Activated naive CD4-positive, alpha-beta T cell treated with anti-CD3 and anti-CD28 coated beads for 36 hours (primary cell): ENCODE results near the gene FAM174B. TPM values are rescaled to one million over a fixed set of nuclear protein-coding genes. Genes with fewer than 3 reads are reported as not detected.
A peak's percentile ranks its signal among the peaks of the same experiment; 100 is the strongest.

Experiments
- CTCF ChIA-PET: fragments of 350-600 bp; sonication (Branson Sonifier 250); formaldehyde crosslinking; loops from one replicate; lab custom pipeline; 2021; ENCODE audit warnings: antibody characterized with exemption; lab: Charles Lee
- DNase-seq: peaks from one replicate; pipeline ENCODE4 v3.0.0-alpha.2; 2020
- H3K27ac Mint-ChIP-seq: one replicate; pipeline ENCODE4 v1.8.0; 2021; ENCODE audit warnings: mild to moderate bottlenecking, mixed read lengths
- H3K27me3 Mint-ChIP-seq: one replicate; pipeline ENCODE4 v1.8.0; 2021; ENCODE audit warnings: low read depth, mixed read lengths
- H3K36me3 Mint-ChIP-seq: one replicate; pipeline ENCODE4 v1.8.0; 2021; ENCODE audit warnings: low read depth, mixed read lengths
- H3K4me1 Mint-ChIP-seq: one replicate; pipeline ENCODE4 v1.8.0; 2021; ENCODE audit warnings: low read depth, mixed read lengths
- H3K4me3 Mint-ChIP-seq: one replicate; pipeline ENCODE4 v1.8.0; 2021; ENCODE audit warnings: mild to moderate bottlenecking, moderate library complexity, mixed read lengths
- H3K9me3 Mint-ChIP-seq: one replicate; pipeline ENCODE4 v1.8.0; 2021; ENCODE audit warnings: mixed read lengths
- intact Hi-C: fragments of 100-400 bp; cut with micrococcal nuclease; formaldehyde crosslinking; loops from one replicate; pipeline ENCODE4 v1.15.1; 2023
- total RNA-seq, 2 experiments: library from RNA; stranded (reverse); gene quantifications; one replicate each; pipeline ENCODE4 v1.2.3, GENCODE V29; 2021

The FAM174B gene
- total RNA-seq, 2 experiments from 2014 or later = 5.5 to 5.6 TPM

DNA sequence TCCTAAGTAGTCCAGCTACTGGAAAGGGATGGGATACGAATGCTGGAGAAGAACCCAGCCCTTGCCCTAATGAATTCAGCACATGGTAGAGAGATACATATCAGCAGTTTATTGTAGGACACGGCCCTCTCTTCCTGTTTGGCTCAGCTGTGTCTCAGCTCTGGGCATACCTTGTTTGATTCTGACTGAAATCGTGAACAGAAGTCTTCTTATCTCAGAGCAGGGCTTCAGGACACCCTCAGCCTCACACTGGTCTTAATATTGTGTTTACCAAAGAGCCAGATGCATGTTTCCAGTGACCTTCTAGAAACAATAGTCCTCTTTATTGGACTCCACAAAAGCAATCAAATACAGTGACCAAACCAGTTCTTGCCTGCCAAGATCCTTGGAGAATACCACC lies 54.7 kb downstream of the FAM174B start:
- Mint-ChIP-seq H3K27ac (no peak overlapping the region), H3K27me3 (no peaks in the 10 kb centered on the region), H3K4me1 (peaks cover 2% of the 10 kb centered on the region), H3K9me3 (no peaks in the 10 kb centered on the region), H3K36me3 (no peaks in the 10 kb centered on the region), H3K4me3 (no peak overlapping the region)
- intact Hi-C loops = no loop called here
- no peak for DNase-seq
- CTCF ChIA-PET = no interaction called here

DNA sequence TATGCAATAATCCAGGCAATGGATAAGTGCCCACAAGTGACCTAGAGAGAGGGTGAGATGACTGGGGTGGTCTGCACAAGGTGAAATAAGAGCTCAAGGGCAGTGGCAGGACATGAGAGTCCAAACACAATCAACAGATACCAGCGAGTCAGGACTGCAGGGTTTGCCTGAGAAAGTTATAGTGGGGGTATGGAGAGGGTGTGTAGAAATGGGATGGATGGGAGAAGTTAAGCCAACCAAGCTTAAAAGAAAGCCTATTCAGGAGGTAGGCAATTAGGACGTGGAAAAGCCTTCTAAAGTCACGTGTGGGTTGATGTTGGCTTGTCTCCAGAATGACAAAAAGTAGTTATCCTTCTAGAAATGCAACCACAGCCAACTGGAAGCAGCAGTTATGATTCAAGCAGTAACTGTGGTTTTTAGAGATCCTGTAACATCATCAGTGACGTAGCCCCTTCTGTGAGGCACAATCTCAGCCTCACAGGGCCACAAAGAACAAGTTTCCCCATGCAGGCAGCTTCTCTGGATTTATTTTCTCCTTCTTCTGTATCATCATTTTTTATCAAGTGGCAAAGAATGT lies 56.1 kb downstream of the FAM174B start:
- H3K27me3 Mint-ChIP-seq = no peaks in the 10 kb centered on the region
- intact Hi-C loops = loop anchor here (1.0 kb wide), 1 partner anchor 26 kb away; no protein-coding TSS in a partner anchor
- CTCF ChIA-PET = no interaction called here
- peaks cover 2% of the 10 kb centered on the region for H3K4me1 Mint-ChIP-seq
- H3K4me3 Mint-ChIP-seq = no peak overlapping the region
- H3K27ac Mint-ChIP-seq = no peak overlapping the region
- no peaks in the 10 kb centered on the region for H3K36me3 Mint-ChIP-seq
- DNase-seq = peak; percentile 31
- no peaks in the 10 kb centered on the region for H3K9me3 Mint-ChIP-seq

DNA sequence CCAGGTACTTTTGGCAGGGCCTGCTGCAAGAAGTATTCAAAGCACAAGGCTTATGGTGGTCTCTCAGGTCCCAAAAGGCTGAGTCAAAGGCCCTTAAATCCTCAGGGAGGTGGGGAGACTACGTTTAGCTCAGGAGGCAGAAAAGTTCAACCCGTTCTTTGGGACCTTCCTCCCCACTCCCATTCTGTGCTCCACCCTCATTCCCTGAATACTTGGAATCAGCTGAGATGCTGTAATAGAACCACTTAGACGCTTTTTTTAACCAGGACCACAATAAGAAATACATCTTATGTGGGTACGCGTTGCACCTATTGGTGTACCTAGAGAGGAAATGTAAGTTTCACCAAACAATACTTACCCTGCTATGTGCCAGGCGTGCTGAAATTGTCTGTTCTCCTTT lies 58.0 kb downstream of the FAM174B start:
- Mint-ChIP-seq H3K4me1 (peaks cover 2% of the 10 kb centered on the region), H3K9me3 (no peaks in the 10 kb centered on the region), H3K27ac (no peak overlapping the region), H3K27me3 (no peaks in the 10 kb centered on the region), H3K36me3 (no peaks in the 10 kb centered on the region), H3K4me3 (no peak overlapping the region)
- intact Hi-C loops = no loop called here
- CTCF ChIA-PET = no interaction called here
- DNase-seq = no peak

DNA sequence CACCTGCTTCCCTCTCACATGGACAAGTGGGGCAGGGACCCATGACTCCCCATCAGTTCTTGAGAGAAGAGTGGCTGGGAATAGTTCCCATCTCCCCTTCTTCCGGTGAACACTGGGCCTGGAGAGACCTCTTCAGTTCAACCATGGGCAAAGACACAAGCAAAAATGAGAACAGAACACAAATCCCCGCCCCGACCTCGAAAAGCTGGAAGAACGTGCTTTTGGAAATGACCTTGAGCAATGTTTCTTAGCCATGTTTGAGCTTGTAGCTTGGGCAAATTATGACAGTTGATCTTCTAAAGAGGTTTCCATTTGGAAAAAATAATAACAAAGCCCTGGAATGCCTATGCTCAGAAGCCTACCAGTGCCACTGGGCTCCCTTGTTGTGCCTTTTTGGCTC lies 59.0 kb downstream of the FAM174B start:
- Mint-ChIP-seq H3K4me3 (no peak overlapping the region), H3K27ac (no peak overlapping the region), H3K9me3 (no peaks in the 10 kb centered on the region)

DNA sequence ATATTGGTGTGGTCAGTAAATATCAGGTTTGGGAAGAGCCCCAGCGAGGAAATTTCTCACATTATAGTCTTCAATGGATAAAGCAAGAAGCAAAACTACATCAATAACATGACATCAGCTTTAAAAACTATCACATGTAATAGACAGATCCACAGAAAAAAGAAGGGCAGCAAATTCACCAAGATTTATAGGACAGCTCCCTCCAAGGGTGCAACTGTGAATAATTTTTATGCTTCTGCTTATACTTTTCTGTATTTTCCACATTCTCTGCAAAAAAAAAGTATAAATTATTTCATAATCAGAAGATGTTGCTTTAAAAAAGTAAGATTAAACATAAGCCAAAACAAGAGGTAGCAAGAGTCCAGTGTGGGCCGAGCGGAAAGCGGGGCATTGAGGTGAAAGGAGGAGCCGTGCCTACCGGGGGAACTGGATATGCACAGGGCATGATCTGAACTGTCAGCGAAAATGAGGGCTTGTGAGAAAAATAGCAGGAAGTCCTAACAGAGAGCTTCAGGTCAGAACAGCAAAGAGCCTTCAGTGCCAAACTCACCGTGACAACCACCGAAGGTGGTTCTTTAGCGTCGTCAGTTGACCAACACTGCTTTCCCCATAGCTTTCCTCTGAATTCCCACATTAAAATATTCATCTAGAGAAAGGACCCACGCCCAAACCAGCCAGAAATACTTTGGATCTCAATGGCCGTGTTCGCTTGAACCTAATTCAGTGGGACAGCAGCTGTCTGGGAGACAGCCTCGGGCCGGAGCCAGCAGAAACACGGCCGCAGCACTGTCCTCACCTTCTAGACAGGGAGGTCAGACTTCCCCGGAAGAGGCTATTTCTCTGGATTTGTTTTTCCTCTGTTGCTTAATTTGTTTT lies 59.8 kb downstream of the FAM174B start:
- Mint-ChIP-seq H3K27me3 (no peaks in the 10 kb centered on the region), H3K36me3 (no peaks in the 10 kb centered on the region), H3K27ac (no peak overlapping the region), H3K4me1 (peaks cover 2% of the 10 kb centered on the region), H3K9me3 (no peaks in the 10 kb centered on the region), H3K4me3 (no peak overlapping the region)
- DNase-seq = no peak
- CTCF ChIA-PET = no interaction called here
- intact Hi-C loops = no loop called here

More for the DNA sequence above, 59.0 kb downstream of the FAM174B start:
- Mint-ChIP-seq H3K4me1 (peaks cover 2% of the 10 kb centered on the region), H3K27me3 (no peaks in the 10 kb centered on the region), H3K36me3 (no peaks in the 10 kb centered on the region)
- CTCF ChIA-PET = no interaction called here
- intact Hi-C loops = no loop called here
- DNase-seq = no peak

DNA sequence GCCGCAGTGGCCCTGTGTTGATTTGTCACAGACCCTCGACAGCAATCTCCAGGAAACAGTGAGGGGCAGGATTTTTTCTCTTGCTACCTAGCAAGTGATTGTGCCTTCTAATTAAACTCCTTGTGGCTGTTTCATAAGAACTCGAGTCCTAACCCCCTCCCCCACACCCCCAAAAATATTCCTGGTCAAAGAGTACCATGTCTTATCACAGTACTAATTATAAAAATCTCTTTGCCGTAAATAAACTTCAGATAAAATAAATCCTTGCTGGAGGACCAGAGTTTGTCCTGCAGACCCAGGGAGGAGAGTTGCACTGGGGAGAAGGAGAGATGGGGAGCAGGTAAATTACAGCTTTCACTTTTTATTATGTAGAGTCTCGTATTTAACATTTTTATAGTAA lies 64.3 kb downstream of the FAM174B start:
- H3K4me3 Mint-ChIP-seq = no peak overlapping the region
- H3K27me3 Mint-ChIP-seq = no peaks in the 10 kb centered on the region
- H3K36me3 Mint-ChIP-seq = no peaks in the 10 kb centered on the region
- intact Hi-C loops = no loop called here
- no peak for DNase-seq
- no peaks in the 10 kb centered on the region for H3K4me1 Mint-ChIP-seq
- CTCF ChIA-PET = no interaction called here
- H3K9me3 Mint-ChIP-seq = no peaks in the 10 kb centered on the region
- H3K27ac Mint-ChIP-seq = no peak overlapping the region

DNA sequence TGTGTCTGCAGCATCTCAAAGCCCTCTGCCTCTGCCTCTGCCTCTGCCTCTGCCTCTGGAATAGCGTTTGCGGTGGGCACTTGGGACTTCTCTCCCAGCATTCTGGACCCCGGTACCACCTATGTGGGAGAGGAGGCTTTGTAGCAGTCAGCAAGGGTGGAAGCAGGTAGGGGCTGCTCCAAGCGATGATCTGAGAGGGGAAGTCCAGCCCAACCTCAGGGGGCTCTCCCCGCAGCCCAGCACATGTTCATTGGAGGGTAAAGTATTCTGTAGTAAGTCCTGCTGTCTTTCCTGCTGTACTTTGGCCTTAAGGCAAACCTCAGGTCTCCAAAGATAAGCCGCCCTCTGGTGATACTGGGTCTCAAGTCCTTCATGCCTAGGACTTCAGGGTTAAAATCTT lies 68.6 kb downstream of the FAM174B start:
- peaks cover 5% of the 10 kb centered on the region for H3K27me3 Mint-ChIP-seq
- no peak for DNase-seq
- no peak overlapping the region for H3K27ac Mint-ChIP-seq
- CTCF ChIA-PET = no interaction called here
- no peak overlapping the region for H3K4me3 Mint-ChIP-seq
- H3K4me1 Mint-ChIP-seq = no peaks in the 10 kb centered on the region
- no peaks in the 10 kb centered on the region for H3K36me3 Mint-ChIP-seq
- intact Hi-C loops = no loop called here
- H3K9me3 Mint-ChIP-seq = no peaks in the 10 kb centered on the region

DNA sequence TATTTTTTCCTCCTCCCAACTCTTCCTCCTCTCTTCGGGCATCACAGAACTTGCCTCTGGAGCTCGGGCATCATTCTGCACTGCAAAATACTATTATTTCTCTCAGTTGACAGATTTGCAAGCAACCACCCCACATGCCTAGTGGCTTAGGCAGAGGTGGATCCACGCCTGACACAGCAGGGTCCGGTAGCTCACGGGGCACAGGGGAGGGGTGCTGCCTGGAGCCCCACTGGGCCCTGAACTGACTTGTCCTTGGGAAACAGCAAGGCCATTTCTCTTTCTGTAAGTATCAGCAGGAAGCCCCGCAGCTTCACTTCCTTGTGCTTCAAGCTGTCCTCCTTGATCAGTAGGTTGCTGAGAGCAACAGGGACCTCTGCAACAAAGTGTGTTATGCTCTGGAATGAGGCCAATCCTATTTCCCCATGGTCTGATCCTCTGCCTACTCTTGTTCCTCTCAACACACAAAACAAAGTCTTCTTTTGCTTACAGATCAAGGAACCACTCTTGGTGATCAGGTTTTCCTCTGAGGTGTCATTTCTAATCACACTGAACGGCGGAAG lies 69.1 kb downstream of the FAM174B start:
- CTCF ChIA-PET = no interaction called here
- no peaks in the 10 kb centered on the region for H3K36me3 Mint-ChIP-seq

DNA sequence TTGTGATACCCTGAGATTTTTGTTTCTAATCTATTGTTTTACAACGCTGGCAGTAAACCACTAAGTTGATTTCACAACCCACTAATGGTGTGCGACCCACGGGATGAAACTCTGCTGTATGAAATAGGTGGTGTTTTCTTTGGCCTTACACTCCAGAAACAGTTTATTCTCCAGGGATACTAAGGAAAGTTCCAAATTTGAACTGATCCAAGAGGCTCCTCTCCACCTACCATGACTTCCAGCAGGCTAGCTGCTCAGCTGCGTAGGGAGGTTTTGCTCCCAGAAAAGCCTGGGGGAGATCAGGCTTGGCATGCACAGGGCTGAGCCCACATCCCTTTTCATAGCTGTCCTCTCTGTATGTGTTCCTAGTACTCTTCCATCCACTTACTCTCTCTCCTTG lies 71.5 kb downstream of the FAM174B start:
- Mint-ChIP-seq H3K9me3 (no peaks in the 10 kb centered on the region), H3K27ac (no peak overlapping the region), H3K36me3 (no peaks in the 10 kb centered on the region), H3K27me3 (peaks cover 5% of the 10 kb centered on the region), H3K4me3 (no peak overlapping the region), H3K4me1 (no peaks in the 10 kb centered on the region)
- CTCF ChIA-PET = interaction anchor here (0.6 kb wide), 1 partner anchor 14 kb away, joined by 3 read pairs; no protein-coding TSS in a partner anchor
- DNase-seq = no peak
- intact Hi-C loops = no loop called here

More for the DNA sequence above, 69.1 kb downstream of the FAM174B start:
- H3K4me1 Mint-ChIP-seq = no peaks in the 10 kb centered on the region
- no peak overlapping the region for H3K4me3 Mint-ChIP-seq
- intact Hi-C loops = no loop called here
- H3K9me3 Mint-ChIP-seq = no peaks in the 10 kb centered on the region
- H3K27ac Mint-ChIP-seq = no peak overlapping the region
- H3K27me3 Mint-ChIP-seq = peaks cover 5% of the 10 kb centered on the region
- no peak for DNase-seq

DNA sequence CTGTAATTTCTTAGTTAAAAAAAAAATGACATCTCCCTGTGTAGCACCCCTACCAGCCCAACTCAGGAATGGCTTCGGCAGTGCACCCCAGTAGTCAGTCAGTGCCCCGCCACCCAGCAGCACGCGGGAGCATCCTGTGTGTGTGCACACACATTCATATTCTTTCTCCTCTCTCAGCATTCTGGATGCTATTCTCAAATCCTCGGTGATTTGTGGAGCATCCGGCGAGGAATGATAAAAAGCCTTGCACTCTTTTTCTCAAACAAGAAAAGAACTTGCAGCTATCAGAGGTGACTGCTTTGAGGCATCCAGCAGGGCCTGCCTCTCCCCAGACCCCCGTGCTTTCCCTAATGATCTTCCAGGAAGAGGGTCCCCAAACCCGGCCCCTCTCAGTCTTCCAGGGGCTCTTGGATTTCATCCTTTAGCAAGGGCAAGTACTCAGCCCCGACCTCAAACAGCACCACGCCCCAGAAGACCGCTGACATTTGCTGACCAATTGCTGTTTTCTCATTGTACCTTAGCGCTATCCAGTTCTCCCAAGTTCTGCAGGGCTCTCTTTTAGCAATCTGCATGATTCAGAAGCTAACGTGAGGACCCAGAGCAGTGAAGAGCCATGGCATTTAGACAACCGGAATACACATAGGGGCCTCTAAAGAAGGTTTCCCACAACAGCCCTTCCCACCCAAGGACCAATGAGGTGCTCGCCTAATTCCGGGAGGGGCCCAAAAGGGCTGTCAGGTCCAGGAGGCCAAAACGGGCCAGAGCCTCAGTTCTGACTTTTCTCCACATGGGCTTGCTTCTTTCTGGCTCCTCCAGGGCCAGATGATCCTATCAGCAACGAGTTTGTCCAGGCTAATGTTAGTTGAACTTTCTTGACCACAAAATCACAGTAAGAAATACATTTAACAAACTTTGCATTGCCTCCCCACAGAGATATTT lies 72.2 kb downstream of the FAM174B start:
- H3K36me3 Mint-ChIP-seq = no peaks in the 10 kb centered on the region
- no peaks in the 10 kb centered on the region for H3K9me3 Mint-ChIP-seq
- intact Hi-C loops = no loop called here
- peaks cover 5% of the 10 kb centered on the region for H3K27me3 Mint-ChIP-seq
- CTCF ChIA-PET = no interaction called here
- no peak overlapping the region for H3K27ac Mint-ChIP-seq
- DNase-seq = no peak
- H3K4me1 Mint-ChIP-seq = no peaks in the 10 kb centered on the region
- H3K4me3 Mint-ChIP-seq = no peak overlapping the region

DNA sequence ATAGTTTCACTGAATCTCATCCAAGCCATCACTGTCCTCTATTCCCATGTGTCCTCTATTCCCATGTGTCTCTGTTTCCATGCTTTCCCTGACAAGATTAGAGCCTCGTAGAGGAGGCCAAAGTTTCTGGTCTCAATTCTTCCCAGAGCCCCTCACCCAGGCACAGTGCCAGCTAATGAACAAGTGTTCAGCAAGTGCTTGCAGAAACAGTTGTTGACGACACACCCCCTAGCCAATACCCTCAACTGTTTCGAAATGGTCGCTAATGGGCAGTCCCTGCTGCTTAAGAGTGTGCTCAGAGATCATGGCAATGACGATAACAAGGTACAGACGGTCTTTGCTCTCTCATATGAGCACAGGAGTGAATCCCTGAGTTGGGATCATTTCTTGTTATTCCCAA lies 73.4 kb downstream of the FAM174B start:
- Mint-ChIP-seq H3K4me3 (no peak overlapping the region), H3K4me1 (no peaks in the 10 kb centered on the region), H3K27me3 (peaks cover 5% of the 10 kb centered on the region), H3K9me3 (no peaks in the 10 kb centered on the region), H3K36me3 (no peaks in the 10 kb centered on the region), H3K27ac (no peak overlapping the region)
- no peak for DNase-seq
- CTCF ChIA-PET = interaction anchor here (0.7 to 1.3 kb wide), 2 partner anchors 12 to 88 kb away, joined by 3 read pairs; no protein-coding TSS in a partner anchor
- intact Hi-C loops = no loop called here

DNA sequence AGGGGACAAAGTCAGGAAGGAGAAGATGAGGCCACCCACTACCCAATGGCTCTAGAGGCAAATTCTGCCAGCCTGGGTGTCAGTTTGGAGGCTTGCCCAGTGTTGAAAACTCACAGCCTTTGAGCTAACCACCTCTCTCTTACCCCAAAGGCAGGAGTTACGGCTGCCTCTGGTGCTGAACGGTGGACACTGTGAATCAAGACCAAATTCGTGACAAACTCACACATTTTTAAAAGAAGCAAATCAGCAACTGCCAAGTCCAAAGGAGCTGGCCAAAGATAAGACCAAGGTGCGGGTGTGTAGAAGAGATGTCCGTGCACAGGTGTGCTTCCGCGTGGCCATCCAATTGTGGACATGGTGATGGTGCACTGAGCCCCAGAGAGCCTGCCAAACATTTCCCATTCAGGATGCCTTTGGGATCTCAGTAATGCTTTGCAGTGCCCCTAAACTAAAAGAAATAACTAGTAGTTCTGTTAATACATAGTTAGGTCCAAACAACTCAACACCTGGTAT lies 74.6 kb downstream of the FAM174B start:
- no peak overlapping the region for H3K4me3 Mint-ChIP-seq
- CTCF ChIA-PET = interaction anchor here (1.3 kb wide), 1 partner anchor 11 kb away, joined by 3 read pairs; no protein-coding TSS in a partner anchor
- no peaks in the 10 kb centered on the region for H3K36me3 Mint-ChIP-seq
- H3K9me3 Mint-ChIP-seq = no peaks in the 10 kb centered on the region
- DNase-seq = no peak
- H3K4me1 Mint-ChIP-seq = no peaks in the 10 kb centered on the region
- intact Hi-C loops = no loop called here
- H3K27ac Mint-ChIP-seq = no peak overlapping the region
- H3K27me3 Mint-ChIP-seq = peaks cover 5% of the 10 kb centered on the region
